Duodenal mucosa (tissue), 2 donors: ENCODE results near the gene DKK1.
"Not testable (repeated sequence)": the region's sequence is repeated elsewhere in the genome, so short reads cannot be mapped to it uniquely, and the experiment has no call there.

Experiments used
- H3K27ac ChIP-seq: one replicate; pipeline ENCODE4 v1.7.0; 2013; ENCODE audit warnings: low read depth, low read length
- H3K27me3 ChIP-seq, 2 donors: one replicate each; pipeline ENCODE4 v1.7.0; 2013; ENCODE audit warnings: low read length in 2 of 2, control low read depth in 1 of 2; ENCODE audit not compliant: insufficient read depth in 2 of 2, control insufficient read depth in 1 of 2
- H3K36me3 ChIP-seq, 2 donors: one replicate each; pipeline ENCODE4 v1.7.0; 2013; ENCODE audit warnings: low read length in 2 of 2, control low read depth in 1 of 2; ENCODE audit not compliant: insufficient read depth in 2 of 2, control insufficient read depth in 1 of 2
- H3K4me1 ChIP-seq, 2 donors: one replicate each; pipeline ENCODE4 v1.7.0; 2013; ENCODE audit warnings: low read length in 2 of 2, control low read depth in 1 of 2; ENCODE audit not compliant: insufficient read depth in 2 of 2, control insufficient read depth in 1 of 2
- H3K4me3 ChIP-seq, 2 donors: one replicate each; pipeline ENCODE4 v1.7.0; 2013; ENCODE audit warnings: low read length in 2 of 2, low read depth in 1 of 2
- H3K9ac ChIP-seq, 2 donors: one replicate each; pipeline ENCODE4 v1.7.0; 2013; ENCODE audit warnings: low read length in 2 of 2, low read depth in 1 of 2
- H3K9me3 ChIP-seq, 2 donors: one replicate each; pipeline ENCODE4 v1.7.0; 2013; ENCODE audit warnings: low read length in 2 of 2, control low read depth in 1 of 2; ENCODE audit not compliant: control insufficient read depth in 1 of 2

Gene DKK1

DNA sequence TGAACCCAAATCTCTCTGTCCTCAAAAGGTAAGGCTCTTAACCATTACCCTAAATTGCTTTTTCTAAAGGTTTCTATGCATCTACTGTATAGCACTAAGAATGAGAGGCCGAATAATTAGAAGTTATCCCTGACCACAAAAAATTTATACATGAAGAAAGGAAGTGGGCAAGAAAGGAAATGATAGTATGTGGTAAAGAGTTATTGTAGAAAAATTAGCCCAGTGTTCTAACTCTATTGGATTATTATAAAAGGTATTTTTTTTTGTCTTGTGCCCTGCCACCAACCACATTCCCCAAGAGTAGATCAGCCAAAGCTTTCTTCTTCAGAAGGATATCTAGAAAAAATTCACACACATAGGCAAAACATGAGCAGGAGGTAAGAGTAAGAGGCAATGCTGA lies 45.4 kb downstream of the DKK1 start:
- Histone ChIP-seq H3K27me3 (no peaks in the 10 kb centered on the region), H3K4me3 (no peak overlapping the region), H3K4me1 (no peaks in the 10 kb centered on the region), H3K9me3 (no peaks in the 10 kb centered on the region), H3K9ac (no peak overlapping the region), H3K36me3 (no peaks in the 10 kb centered on the region), H3K27ac (no peak overlapping the region)

- H3K4me3 ChIP-seq, H3K9me3 ChIP-seq, H3K27me3 ChIP-seq, H3K9ac ChIP-seq, H3K36me3 ChIP-seq, H3K4me1 ChIP-seq, H3K27ac ChIP-seq: not testable (repeated sequence)
Observed at GRCh38 chr10:52365547-52366432, 51.7 kb downstream of the DKK1 start.
